Esophagus mucosa (tissue), 1 donor: ENCODE results near the gene CPT1C. TPM values are rescaled to one million over a fixed set of nuclear protein-coding genes. Genes with fewer than 3 reads are reported as not detected.

Source experiments
- ATAC-seq: fragments of 200-7000 bp; cut with Tn5 transposase; one replicate; pipeline ENCODE4 v1.9.1; 2020
- total RNA-seq: library from RNA; stranded (reverse); gene quantifications from one replicate; pipeline ENCODE4 v1.2.4, GENCODE V29; 2023
- donor health status: DM: yes; HTN: yes; CAD: no.

The CPT1C gene
- 1.1 TPM for total RNA-seq

DNA sequence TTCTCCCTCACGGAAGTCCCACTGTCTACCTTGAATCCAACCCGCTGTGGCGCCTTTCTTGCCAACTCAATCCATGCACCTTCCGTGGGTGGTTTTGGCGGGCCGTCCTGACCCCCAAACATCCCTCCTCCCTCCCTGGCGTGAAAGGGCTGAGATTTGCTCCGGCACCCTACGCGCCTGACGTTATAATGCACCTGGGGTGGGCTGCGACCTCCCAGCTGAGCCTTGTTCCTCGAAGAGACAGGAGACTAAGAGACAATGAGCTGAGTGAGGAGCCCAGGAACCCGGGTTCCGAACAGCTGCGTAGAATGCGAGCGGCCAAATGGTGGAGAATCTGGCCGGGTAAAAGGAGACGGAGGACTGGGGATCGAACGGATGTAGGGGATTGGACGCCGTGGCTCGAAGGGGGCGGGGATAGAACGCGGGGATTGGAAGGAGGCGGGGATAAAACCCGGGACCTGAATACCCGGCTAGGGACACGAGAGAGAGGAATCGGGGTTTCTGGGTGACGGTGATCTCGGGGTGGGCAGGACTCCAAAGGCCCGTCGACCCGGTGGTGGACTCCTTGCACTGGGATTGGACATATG is at the start of gene CPT1C:
Gene CPT1C, plus strand, starts transcription at position 461 of the 587 bp plus-strand sequence. CDS start 1,137 bp downstream, outside the sequence.
- peak; percentile 50 for ATAC-seq

DNA sequence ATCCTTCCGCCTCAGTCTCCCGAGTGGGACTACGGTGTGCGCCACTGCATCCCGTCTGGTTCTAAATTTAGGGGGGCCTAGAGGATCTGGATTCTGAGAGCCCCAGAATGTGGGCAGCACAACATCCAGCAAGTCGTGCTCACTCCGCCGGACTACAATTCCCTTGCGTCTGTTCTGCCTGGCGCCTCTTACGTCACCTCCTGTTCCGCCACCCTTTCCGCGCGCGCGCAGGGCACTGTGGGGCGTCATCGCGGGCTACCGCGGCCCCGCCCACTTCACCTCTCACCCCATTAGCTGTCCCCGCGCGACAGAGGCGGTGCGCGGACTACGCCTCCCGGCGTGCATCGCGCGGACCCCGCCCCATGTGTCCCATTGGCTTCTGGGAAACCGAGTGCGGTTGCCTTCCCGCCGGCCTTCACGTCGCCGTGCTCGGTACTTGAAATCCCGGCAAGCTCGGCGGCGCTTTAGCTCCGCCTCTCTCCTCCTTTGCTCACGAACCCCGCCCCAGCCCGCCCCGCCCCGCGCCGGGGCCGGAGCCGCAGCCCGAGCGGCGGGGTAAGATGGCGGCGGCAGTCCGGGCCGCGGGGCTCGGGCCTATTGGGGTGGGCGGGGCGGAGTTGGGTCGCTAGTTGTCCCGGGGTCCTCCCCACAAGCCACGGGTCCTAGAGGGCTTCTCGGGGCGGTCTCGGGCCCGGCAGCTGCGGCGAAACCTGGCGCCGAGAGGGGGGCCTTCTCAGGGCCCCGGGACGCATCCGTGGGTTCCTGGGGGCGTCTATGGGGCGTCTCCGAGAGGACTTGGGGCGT is 49.0 kb upstream of the CPT1C start, which contains the start of gene SCAF1:
Gene SCAF1, plus strand, starts transcription at position 522 of the 804 bp plus-strand sequence. CDS start 2,818 bp downstream, outside the sequence.
- ATAC-seq, result peak; percentile 84

DNA sequence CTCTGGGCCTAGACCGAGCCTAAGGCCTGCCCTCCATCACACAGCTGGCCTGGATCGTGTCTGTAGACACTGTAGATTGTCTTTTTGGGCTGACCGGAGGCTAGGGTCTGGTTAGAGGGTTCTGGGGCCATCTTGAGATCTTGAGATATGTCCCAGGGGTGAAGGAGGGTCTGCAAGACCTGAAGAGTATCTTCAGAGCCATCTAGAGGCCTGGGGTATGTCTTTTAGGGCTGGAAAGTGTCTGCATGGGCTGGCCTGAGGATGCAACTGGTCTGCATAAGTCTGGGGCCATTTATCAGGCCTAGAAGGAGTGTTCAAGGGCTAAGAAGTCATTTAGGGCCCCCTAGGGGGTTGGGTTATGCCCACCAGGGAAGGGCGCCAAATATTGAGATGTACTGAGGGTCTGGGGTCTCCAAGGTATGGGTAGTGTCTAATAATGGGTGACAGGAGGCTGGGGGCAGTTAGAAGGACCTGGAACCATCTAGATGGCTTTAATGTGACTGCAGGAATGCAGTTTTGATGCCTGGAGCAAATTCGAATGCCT is 48.4 kb upstream of the CPT1C start:
- no peak for ATAC-seq

DNA sequence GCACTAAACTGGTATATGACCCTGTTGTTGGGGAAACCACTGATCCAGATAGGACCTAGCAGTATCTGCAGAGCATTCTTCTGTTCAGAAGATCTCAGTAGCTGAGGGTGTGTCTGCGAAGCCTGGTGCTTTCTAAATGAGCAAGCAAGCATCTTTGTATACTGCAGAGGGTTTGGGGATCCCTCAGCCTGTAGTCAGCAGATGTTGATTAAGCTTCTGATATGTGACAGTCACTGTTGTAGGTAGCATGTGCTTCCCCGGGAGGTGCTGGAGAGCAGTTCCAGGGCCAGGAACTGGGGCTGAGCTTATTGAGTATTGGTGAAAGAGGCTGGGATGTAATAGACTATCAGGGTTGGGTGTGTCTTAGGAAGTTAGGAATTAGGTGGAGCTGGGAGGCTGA is 47.5 kb upstream of the CPT1C start:
- no peak for ATAC-seq

DNA sequence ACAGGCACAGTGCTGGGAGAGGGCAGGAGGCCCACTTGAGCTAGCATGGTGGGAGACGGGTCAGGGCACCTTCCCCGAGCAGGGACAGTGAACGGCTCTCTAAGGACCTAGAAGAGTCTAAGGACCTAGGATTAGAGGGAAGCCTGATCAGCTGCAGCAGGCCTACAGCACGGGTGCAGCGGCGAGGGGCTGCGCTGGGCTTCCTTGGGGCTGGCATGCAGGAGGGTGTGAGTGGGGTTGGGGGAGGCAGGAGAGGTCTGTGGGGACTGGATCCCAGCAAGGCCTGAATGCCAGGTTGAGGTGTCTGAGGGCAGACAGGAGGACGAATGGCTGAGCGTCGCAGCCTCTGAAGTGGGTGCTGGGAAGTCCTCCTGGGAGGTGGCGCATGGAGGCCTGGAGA is 45.3 kb upstream of the CPT1C start:
- no peak for ATAC-seq

DNA sequence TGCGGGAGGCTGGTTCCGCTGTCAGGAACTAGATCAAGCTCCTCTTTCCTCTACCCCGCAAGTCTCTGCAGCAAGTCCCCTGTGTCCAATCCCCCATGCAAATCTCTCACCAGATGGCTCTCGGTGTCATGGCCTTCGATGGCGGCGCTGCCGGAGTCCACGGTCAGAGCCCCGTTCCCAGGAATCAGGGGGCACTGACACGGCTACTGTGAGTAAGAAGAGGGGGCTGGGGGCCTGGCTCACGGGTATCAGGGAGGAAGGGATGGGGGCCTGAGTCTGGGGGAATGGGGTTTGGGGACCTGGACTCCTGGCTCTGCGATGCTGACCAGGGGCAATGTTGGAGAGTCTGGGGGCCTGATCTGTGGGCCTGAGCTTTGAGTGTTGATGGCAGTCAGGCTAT is 44.9 kb upstream of the CPT1C start:
- ATAC-seq, result no peak

DNA sequence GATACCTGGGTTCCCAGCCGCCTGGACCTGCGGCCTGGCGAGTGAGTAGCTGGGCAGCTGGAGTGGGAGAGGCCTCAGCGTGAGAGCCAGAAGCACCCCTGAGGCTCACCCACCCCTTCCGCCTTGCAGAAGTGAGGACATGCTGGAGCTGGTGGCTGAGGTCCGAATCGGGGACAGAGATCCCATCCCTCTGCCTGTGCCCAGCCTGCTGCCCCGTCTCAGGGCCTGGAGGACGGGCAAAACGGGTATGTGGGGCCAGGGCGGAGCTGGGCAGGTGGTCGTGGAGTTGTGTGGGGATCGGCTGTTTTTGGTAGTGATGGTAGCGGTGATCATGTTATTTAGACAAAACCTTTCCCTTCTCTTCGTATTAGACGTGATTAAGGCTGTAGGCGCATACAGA is 44.3 kb upstream of the CPT1C start:
- ATAC-seq, result no peak

DNA sequence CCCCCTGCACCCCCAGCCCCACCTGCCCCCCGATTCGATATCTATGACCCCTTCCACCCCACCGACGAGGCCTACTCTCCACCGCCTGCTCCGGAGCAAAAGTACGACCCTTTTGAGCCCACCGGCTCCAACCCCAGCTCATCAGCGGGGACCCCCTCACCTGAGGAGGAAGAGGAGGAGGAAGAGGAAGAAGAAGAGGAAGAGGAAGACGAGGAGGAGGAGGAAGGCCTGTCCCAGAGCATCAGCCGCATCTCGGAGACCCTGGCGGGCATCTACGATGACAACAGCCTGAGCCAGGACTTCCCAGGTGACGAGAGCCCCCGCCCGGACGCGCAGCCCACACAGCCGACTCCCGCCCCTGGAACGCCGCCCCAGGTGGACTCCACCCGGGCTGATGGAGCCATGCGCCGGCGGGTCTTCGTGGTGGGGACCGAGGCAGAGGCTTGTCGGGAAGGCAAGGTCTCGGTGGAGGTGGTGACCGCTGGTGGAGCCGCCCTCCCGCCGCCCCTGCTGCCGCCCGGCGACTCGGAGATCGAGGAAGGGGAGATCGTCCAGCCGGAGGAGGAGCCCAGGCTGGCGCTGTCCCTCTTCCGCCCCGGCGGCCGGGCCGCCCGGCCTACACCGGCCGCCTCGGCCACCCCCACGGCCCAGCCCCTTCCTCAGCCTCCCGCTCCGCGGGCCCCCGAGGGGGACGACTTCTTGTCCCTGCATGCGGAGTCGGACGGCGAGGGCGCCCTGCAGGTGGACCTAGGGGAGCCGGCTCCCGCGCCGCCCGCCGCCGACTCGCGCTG is 39.7 kb upstream of the CPT1C start:
- ATAC-seq, result no peak

DNA sequence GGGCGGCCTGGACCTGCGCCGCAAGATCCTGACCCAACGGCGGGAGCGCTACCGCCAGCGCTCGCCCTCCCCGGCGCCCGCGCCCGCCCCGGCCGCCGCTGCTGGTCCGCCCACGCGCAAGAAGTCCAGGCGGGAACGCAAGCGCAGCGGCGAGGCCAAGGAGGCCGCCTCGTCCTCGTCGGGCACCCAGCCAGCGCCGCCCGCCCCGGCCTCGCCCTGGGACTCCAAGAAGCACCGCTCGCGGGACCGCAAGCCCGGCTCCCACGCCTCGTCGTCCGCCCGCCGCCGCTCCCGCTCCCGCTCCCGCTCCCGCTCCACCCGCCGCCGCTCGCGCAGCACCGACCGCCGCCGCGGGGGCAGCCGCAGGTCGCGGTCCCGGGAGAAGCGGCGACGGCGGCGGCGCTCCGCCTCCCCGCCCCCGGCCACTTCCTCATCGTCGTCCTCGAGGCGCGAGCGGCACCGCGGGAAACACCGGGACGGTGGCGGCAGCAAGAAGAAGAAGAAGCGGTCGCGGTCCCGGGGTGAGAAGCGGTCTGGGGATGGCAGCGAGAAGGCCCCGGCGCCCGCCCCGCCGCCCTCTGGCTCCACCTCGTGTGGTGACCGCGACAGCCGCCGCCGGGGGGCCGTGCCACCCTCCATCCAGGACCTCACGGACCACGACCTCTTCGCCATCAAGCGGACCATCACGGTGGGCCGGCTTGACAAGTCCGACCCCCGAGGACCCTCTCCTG is 38.9 kb upstream of the CPT1C start:
- no peak for ATAC-seq

DNA sequence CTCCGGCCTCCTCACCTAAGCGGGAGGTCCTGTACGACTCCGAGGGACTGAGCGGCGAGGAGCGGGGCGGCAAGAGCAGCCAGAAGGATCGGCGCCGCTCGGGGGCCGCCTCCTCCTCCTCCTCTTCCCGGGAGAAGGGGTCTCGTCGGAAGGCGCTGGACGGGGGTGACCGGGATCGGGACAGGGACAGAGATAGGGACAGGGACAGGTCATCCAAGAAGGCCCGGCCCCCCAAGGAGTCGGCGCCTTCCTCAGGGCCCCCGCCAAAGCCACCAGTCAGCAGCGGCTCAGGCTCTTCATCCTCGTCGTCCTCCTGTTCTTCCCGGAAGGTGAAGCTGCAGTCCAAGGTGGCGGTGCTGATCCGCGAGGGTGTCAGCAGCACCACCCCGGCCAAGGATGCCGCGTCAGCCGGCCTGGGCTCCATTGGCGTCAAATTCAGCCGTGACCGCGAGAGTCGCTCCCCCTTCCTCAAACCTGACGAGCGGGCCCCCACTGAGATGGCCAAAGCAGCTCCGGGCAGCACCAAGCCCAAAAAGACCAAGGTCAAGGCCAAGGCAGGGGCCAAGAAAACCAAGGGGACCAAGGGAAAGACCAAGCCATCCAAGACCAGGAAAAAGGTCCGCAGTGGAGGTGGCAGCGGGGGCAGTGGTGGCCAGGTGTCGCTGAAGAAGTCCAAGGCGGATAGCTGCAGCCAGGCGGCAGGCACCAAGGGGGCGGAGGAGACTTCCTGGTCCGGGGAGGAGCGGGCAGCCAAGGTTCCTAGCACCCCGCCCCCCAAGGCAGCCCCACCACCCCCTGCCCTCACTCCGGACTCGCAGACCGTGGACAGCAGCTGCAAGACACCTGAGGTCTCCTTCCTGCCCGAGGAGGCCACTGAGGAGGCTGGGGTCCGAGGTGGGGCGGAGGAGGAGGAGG is 38.1 kb upstream of the CPT1C start:
- ATAC-seq, result no peak

DNA sequence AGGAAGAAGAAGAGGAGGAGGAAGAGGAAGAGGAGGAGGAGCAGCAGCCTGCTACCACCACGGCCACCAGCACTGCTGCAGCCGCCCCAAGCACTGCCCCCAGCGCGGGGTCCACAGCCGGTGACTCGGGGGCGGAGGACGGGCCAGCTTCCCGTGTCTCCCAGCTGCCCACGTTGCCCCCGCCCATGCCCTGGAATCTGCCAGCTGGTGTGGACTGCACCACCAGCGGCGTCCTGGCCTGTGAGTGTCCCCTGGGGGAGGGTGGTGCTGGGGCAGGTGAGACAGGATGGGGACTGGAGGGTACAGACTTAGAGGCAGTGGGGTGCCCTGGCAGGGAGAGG is 37.5 kb upstream of the CPT1C start:
- ATAC-seq, result no peak

DNA sequence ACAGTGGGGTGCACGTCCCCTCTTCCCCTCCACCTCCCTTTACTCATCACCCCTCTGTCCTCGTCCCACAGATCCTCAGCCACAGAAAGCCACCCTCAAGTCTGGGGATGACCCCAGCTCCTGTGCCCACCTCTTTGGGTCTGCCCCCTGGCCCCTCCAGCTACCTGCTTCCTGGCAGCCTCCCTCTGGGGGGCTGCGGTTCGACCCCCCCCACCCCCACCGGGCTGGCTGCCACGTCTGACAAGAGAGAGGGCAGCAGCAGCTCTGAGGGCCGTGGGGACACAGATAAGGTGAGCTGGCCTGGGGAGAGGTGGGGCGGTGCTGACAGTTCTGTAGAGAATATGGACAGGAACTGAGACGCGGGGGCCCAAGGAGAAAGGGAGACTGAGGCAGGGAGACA is 36.3 kb upstream of the CPT1C start:
- no peak for ATAC-seq

DNA sequence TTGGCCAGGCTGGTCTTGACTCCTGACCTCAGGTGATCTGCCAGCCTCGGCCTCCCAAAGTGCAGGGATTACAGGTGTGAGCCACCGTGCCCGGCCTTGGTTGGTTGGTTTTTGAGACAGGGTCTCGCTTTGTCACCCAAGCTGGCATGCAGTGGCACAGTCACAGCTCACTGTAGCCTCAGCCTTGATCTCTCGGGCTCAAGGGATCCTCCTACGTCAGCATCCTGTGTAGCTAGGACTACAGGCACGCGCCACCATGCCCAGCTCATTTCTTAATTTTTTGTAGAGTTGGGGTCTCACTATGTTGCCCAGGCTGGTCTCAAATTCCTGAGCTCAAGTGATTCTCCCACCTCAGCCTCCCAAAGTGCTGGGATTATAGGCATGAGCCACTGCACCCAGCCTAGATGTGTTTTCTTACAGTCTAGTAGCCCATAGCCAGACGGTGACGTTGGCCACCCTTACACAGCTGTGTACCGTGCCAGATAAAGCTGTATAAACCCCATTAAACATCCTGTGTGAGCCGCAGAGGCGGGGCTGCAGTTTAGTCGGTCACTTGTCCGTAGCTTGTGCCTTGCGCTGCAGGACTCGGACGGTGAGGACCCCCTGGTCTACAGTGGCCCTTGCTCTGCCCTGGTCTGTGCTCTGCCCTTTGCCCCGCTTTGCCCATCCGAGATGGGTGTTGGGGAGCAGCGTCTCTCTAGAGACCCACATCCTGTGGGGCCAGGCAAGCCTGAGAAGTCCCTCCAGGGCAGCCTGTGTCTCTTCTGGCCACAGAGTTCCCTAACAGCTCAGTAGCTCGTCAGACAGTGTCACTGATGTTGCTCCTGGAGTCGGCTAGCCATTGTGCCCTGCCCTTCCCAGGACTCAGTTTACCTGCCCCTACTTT is 35.1 kb upstream of the CPT1C start:
- no peak for ATAC-seq

DNA sequence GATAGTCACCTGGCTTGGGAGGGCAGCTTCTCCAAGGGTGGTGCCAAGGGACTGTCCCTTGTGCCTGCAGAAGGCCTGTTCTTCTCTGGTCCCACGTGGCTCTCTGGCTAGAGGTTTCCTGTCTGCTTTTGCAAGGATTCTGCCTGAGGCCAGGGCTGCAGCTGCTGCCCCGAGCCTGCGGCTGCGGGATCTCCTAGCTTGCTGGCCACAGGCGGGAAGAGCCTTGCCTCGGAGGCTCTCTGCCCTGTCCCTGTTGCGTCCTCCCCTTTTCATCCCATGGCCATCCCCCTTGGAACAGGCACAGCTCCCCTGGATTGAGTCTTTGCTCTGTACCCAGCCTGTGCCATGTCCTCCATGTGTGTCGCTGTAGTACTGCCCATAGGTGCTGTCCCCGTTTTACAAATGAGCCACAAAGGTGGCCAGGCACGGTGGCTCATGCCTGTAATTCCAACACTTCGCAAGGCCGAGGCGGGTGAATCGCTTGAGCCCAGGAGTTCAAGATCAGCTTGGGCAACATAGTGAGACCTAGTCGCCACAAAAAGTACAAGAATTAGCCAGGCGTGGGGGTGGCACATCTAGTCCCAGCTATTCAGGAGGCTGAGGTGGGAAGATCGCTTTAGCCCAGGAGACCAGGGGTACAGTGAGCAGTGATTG is 34.3 kb upstream of the CPT1C start:
- ATAC-seq, result no peak

DNA sequence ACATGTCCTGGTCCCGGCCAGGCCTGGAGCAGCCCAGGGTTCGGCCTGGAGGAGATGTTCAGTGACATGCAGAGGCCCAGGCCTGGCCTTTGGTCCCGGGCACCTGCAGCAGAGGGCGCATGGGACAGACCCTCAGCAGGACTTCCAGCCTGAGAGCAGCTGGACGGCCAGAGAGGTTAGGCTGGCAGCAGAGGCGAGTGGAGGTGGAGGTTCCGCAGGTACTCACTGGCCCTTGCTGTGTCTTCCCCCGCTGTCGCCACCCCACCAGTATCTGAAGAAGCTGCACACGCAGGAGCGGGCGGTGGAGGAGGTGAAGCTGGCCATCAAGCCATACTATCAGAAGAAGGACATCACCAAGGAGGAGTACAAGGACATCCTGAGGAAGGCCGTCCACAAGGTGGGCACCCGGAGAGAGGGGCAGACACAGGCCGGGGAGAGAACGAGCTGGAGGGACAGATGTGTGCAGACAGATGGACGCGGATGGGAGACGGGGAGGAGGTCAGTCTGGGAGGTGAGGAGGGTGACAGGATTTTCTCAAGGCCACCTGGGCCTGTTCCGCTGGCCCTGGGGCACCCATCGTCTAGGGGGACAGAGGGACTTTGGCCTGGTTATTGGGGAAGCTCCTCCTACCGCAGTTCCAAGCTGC is 33.3 kb upstream of the CPT1C start:
- no peak for ATAC-seq

DNA sequence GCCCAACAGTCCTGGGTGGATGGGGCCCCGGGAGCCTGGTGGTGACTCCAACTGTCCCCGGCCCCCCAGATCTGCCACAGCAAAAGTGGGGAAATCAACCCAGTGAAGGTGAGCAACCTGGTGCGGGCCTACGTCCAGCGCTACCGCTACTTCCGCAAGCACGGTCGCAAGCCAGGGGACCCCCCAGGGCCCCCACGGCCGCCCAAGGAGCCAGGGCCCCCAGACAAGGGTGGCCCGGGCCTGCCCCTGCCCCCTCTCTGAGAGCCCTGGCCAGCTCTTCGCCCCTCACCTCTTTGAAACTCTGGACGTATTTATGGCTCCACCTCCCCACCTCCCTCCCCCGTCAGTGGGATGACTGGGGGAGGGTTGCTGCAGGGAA is 32.8 kb upstream of the CPT1C start:
- no peak for ATAC-seq

DNA sequence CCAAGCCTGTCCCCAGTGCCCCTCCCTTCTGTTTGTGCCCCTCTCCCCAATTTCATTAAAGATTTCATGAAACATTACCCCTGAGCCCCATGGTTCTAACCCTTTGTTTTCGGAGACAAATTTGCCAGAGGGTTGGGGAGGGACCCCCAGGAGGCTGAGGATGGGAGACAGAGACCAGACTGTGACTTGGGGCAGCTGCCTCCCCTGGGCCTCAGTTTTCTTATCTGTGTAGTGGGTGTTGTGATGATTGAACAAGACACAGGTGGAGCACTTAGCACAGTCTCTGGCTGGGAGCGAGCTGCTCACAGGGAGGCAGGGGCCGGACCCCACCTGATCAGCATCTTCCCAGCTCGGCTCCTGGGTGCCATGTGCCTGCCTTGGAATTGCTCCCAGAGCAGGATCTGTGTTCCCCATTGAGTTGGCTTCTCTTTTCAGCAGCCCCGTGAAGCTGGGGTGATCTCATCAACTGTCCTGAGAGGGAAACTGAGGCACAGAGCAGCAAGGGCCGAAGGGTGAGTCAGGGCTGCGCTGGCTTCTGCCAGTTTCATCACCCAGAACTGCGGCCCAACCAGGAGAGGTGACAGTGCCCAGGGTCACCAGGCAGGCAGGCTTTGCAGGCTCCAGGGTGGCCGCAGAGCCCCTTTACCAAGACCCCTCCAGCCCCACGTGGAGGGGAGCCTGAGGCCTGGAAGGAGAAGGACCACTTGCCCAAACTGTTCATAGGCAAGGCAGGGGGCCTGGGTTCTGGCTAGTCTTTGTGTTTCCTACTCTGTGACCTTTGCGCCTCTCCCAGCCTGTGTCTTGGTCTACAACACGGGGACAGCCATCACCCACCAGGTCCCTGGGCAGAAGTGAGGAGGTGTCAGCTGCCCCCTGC is 32.1 kb upstream of the CPT1C start:
- no peak for ATAC-seq

DNA sequence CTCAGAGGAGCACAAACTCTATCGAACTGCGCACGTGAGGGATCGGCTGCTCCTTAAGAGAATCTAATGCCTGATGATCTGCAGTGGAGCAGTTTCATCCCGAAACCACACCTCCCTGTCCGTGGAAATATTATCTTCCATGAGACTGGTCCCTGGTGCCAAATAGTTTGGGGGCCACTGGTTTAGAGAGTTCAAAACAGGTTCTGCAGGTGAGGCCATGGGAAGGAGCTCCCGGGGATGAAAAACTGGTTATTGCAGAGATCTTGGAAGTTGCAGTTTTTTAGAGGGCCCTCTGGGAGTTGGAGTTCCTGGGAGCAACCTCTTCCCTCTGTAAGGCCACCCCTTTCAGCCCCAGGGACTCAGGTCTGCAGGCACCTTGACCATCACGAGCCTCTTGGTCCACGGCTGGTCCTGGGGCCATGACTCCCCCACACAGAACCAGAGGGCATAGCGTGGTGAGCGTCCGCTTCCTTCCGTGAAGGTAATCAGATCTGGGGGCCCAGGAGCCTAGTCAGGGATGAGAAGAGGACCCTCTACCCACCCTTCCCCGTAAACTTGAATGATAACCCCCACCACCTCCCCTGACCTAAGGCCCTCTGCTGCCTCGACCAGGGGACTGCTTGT is 30.5 kb upstream of the CPT1C start:
- no peak for ATAC-seq
